HL-60/S4 treated with phorbol 12-myristate 13-acetate at 8.2 ng/mL for 4 days and 3 days (cell line): Measurements from ENCODE around the gene DGKQ.
"Not testable (repeated sequence)": the region's sequence is repeated elsewhere in the genome, so short reads cannot be mapped to it uniquely, and the experiment has no call there.

ENCODE experiments used
- in situ Hi-C: fragments of 300-500 bp; cut with MboI; formaldehyde crosslinking; loops from 2 replicates; pipeline ENCODE4 v1.15.0; 2022; ENCODE audit warnings: low sequenced_read_pairs

Gene DGKQ

GRCh38 chr4:929096-929765 is 44.1 kb downstream of the DGKQ start:
- in situ Hi-C loops, result no loop called here

DNA sequence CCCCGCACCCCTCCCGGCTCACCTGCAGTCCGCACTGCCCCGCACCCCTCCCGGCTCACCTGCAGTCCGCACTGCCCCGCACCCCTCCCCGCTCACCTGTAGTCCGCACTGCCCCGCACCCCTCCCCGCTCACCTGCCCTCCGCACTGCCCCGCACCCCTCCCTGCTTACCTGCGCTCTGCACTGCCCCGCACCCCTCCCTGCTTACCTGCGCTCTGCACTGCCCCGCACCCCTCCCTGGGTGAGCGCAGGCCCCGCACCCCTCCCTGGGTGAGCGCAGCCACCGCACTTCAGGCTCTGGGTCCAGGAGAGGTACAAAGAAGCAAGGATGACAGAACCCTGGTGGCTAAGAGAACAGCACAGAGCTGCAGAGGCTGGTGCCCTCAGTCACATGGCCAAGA is 45.8 kb downstream of the DGKQ start:
- in situ Hi-C loops, result not testable (repeated sequence)

GRCh38 chr4:926538-926937 is 46.8 kb downstream of the DGKQ start:
- in situ Hi-C loops, result no loop called here

DNA sequence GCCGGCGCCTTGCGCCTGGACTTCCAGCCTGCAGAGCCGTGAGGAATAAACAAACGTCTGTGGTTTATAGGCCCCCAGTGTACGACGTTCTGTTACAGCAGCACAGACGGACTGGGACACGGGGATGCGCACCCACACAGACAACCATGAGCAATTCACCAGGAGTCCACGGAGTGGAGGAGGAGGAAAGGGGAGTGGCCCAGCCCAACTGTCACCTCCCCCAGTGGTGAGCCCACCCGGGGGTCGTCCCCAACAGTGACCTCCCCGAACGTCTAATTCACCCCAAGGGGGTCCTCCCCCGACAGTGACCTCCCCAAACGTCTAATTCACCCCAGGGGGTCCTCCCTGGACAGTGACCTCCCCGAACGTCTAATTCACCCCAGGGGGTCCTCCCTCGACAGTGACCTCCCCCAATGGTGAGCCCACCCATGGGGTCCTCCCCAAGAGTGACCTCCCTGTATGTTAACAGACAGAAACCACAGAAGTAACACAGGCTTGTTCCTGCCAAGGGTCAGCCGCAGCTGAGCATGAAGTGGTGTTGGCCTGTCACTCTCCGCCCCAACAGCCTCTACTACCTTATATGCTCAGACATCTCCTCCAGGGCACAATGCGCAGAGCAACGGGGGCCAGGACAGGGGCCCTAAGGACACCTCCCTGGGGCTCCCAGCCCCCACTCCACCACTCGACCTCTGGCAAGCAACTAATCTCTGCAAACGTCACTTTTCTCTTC is 47.4 kb downstream of the DGKQ start:
- in situ Hi-C loops, result no loop called here

GRCh38 chr4:925171-925570 is 48.2 kb downstream of the DGKQ start:
- in situ Hi-C loops, result no loop called here

- in situ Hi-C loops, result no loop called here
These were observed 49.0 kb downstream of the DGKQ start for GRCh38 chr4:924107-925096.

- in situ Hi-C loops, result no loop called here
These were observed 51.5 kb downstream of the DGKQ start for GRCh38 chr4:921830-922331.

GRCh38 chr4:919004-919680 is 54.2 kb downstream of the DGKQ start:
- in situ Hi-C loops, result not testable (repeated sequence)

- in situ Hi-C loops, result not testable (repeated sequence)
These were observed 54.8 kb downstream of the DGKQ start for GRCh38 chr4:918591-918990.

DNA sequence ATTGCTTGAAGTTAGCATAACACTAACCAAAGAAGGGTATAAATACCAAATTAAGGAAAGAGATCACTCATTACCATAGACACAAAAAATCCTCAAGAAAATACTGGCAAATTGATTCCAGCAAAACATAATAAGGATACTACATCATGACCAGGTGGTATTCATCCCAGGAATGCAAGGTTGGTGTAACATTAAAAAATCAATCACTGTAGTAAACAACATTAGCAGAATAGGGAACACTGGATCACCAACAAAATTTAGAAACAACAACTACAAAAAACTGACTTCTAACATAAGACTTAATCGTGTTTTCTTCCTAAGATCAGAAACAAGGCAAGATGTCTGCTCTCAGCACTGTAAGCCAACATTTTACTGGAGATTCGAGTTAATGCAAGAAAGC is 55.4 kb downstream of the DGKQ start:
- in situ Hi-C loops, result no loop called here

- in situ Hi-C loops, result no loop called here
These were observed 55.9 kb downstream of the DGKQ start for GRCh38 chr4:917466-917865.

- in situ Hi-C loops, result no loop called here
These were observed 57.8 kb downstream of the DGKQ start for GRCh38 chr4:915595-915994.

DNA sequence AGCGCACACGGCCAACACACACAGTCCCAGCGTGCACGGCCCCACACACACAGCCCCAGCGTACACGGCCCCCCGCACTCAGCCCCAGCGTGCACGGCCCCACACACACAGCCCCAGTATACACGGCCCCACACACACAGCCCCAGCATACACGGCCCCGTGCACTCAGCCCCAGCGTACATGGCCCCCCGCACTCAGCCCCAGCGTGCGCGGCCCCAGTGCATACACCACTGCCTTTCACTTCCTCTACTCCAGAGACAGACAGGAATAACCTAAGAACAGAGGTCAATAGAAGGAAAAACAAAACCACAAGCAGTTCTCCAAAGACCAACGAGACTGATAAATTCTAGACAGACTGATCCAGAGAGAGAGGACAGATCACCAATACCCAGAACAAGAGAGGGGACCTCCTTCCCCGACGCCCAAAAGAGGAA is 58.3 kb downstream of the DGKQ start:
- in situ Hi-C loops, result no loop called here

DNA sequence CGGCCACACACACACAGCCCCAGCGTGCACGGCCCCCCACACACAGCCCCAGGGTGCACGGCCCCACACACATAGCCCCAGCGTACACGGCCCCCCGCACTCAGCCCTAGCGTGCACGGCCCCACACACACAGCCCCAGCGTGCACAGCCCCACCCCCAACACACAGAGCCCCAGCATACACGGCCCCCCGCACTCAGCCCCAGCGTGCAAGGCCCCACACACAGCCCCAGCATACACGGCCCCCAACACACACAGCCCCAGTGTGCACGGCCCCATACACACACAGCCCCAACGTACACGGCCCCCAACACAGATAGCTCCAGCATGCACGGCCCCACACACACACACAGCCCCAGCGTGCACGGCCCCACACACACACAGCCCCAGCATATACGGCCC is 58.8 kb downstream of the DGKQ start:
- in situ Hi-C loops, result no loop called here

- in situ Hi-C loops, result no loop called here
These were observed 60.1 kb downstream of the DGKQ start for GRCh38 chr4:913280-913618.

DNA sequence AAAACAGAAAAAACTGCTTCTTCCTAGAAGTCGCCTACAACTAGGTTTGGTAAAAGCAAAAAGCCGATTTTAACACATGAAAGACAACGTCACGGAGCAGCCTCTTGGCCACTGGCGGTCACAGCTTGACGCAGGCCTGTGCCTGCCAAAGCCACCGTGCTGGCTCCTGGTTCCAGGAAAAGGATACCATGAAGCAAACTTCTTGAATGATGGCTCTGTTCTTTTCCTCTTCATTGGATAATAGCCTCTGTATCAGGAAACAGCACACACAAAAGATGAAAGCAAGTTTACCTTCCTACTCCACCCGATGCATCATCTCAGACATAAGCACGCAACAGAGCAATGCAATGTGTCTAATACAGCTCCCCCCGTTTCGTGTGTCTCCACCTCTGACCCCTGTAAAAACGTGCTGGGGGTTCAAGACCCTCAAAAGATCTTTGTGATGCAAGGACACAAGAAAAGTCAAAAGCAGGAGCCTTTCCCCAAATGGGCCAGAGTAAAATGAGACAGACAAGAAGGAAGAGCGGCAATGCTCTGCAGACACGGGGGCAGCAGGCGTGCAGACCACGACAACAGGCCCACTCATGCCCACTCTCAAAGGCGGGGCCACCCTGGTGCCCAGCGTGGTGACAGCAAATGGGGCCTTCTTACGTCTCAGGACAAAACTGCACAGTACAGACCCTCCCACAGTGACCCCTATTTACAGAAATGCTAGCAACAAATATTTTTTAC is 60.7 kb downstream of the DGKQ start:
- in situ Hi-C loops, result no loop called here

DNA sequence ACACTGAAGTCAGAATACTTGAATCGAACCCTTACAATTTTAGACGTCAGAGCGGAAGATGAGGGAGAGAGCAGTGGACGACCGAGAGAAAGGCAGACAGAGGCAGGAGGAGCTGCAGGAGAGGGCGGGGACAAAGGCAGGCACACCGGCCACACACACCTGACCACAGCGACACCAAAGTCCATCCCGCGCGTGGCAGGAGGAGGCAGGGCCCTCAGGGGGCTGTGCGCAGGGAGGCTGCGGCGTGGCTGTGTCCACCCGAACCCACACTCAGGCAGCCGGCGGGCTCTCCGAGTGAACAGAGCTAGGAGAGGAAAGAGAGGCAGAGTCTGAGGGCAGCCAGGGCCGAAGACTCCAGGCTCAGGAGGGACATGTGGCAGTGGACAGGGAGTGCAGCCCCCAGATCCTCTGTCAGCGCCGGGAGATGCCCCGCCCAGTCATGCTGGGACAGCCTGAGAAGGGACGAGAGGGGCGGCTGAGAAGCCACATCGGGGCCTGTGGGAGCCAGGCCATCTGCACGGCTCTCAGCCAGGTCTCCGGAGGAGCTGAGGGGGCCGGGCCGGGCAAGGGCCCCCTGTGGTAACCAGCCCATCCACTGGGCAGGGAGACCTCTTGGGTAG is 61.4 kb downstream of the DGKQ start:
- in situ Hi-C loops, result no loop called here

DNA sequence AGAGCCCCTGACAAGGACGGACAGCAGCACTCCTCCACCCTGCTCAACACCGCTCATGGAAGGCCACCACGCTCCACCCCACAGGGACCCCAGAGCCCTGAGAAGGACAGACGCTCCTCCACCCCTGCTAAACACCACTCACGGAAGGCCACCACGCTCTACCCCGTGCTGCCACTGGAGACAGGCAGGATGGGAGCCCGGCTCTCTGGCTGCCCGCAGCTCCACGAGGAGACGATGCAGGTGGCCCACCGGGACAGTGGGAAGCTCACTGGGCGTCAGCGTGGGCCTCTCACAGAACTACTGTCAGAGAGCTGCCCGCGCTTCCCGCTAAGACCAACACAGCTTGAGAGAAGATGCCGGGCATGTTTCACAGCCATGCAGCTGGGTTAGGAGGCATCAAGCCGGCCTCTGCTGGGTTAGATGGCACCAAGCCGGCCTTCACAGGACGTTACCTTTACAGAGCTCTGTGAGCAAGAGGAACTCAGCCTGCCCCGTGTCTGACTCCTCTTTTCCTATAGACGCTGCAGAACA is 62.1 kb downstream of the DGKQ start:
- in situ Hi-C loops, result no loop called here

DNA sequence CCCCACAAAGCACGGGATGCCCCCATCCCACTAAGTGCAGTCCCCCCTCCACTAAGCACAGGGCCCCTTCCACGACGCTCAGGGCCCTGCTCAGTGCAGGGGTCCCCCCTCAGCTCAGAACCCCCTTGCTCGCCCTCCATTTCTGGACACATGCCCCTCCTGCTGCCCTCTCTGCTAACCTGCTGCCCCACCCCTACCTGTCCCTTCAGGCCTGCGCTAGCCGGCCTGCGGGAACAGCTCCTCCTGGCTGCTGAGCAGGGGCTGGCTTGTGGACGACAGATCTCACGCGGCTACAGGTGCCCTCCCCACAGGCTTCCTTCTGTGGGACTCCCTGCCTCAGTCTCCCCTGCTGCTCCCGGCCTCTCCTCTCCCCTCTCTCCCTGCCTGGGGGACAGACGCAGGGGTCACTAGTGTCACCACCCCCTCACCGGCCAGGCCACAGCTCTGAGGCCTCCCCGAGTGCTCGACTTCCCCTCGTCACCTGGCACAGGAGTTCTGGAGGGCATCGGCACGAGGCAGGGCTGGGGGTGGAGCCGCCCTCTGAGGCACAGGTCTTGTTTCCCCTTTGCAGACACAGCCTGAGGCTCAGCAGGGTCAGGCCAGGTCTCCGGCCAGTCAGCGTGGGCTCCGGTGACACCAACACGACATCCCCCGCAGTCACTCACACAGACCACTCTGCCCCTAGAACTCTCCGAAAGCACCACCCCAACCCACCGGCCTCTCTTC is 62.8 kb downstream of the DGKQ start:
- in situ Hi-C loops, result no loop called here
